SU-DHL-6 (cell line): ENCODE data around the gene MYO7A.

ENCODE experiments used
- CTCF ChIP-seq: fragments of 200-600 bp; sonication (generic); IDR thresholded peaks from one replicate; pipeline ENCODE4 v1.5.1; 2017; ENCODE audit warnings: antibody characterized with exemption, mild to moderate bottlenecking, low read length, moderate library complexity; ENCODE audit not compliant: insufficient read depth, poor library complexity, severe bottlenecking
- EZH2phosphoT487 ChIP-seq: fragments of 200-600 bp; sonication (generic), shearing (Covaris generic); conservative IDR thresholded peaks from 2 replicates; pipeline ENCODE4 v1.6.1; 2018; ENCODE audit warnings: mild to moderate bottlenecking, antibody characterized with exemption, low read length, moderate library complexity, mixed read lengths

DNA sequence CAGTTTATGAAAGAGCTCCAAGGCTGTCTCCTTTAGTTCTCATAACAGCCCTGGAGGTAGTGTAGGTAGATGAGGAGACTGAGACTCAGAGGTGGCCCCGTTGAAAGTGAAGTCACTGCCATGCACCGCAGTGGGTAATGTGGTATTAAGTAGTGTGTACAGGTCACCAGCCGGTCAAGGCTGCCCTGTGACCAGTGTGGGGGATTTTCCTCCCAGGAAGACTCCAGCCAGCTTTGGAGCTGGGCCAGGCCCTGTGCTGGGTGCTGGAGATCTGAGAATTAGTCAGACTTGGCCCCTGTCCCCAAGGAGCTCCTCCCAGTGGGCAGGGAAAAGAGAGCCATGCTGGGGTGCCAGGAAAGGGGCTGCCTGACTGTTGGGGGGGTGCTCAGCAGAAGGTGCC is 20.1 kb upstream of the MYO7A start:
- TF ChIP-seq CTCF (no peak), EZH2phosphoT487 (no peak)
